ENCODE measurements around the gene ADAMTSL3. TPM values are rescaled to one million over a fixed set of nuclear protein-coding genes. Genes with fewer than 3 reads are reported as not detected.

ADAMTSL3 gene
- polyA plus RNA-seq, 1 donor: 8.0 TPM

GRCh38 chr15:83655237-83655616, 1.3 kb downstream of the ADAMTSL3 start:
- H3K36me3 ChIP-seq (ENCODE audit: control insufficient read depth, insufficient read depth, low read length): no peaks in the 10 kb centered on the region

GRCh38 chr15:83656192-83656591, 2.3 kb downstream of the ADAMTSL3 start:
- H3K4me3 ChIP-seq (ENCODE audit: low read length): no peak overlapping the region
- no peak overlapping the region for H3K27ac ChIP-seq (ENCODE audit: low read length)
- H3K36me3 ChIP-seq (ENCODE audit: control insufficient read depth, insufficient read depth, low read length): no peaks in the 10 kb centered on the region
- peaks cover 3% of the 10 kb centered on the region for H3K9me3 ChIP-seq (ENCODE audit: control insufficient read depth, low read depth, low read length)
- no peak for DNase-seq
- H3K4me1 ChIP-seq (ENCODE audit: control insufficient read depth, insufficient read depth, low read length): no peaks in the 10 kb centered on the region
- H3K27me3 ChIP-seq (ENCODE audit: control insufficient read depth, insufficient read depth, low read length): peaks cover 36% of the 10 kb centered on the region
- no CpG with 5 or more reads among the region's 5 CpGs for WGBS (ENCODE audit: insufficient coverage, low lambda C conversion rate)

More at GRCh38 chr15:83655237-83655616, 1.3 kb downstream of the ADAMTSL3 start:
- DNase-seq: no peak
- Histone ChIP-seq H3K9me3 (ENCODE audit: control insufficient read depth, low read depth, low read length) (peaks cover 3% of the 10 kb centered on the region), H3K27ac (ENCODE audit: low read length) (no peak overlapping the region), H3K4me3 (ENCODE audit: low read length) (peak overlapping the region; percentile 42), H3K4me1 (ENCODE audit: control insufficient read depth, insufficient read depth, low read length) (no peaks in the 10 kb centered on the region), H3K27me3 (ENCODE audit: control insufficient read depth, insufficient read depth, low read length) (peaks cover 36% of the 10 kb centered on the region)
- no CpG with 5 or more reads among the region's 8 CpGs for WGBS (ENCODE audit: insufficient coverage, low lambda C conversion rate)

DNA sequence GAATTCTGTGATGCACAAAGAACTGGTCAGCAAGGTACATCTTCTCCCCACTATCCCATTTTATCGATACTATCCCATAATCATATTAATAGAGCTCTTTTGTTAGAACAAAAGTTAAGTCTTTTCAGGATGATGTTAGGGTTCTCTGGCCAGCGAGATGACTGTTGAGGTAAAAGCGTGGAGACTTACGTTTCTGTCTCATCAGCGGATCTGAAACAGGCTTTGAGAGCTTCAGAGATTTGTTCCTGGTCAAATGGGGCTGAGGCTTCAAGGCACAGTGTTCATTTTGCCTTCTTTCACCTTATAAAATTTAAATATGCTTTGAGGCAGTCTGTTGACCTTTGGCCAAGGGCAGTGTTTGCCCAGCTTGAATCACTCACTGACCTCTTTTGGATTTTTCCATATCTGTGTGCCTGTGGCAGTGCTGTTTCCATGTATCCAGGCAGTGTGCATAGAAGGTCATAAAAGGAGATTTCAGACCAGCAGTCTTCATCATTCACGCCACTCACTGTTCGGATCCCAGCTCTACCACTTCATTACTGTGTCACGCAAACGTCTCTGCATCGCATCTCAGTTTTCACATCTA, 3.1 kb downstream of the ADAMTSL3 start:
- Histone ChIP-seq H3K4me3 (ENCODE audit: low read length) (no peak overlapping the region), H3K36me3 (ENCODE audit: control insufficient read depth, insufficient read depth, low read length) (no peaks in the 10 kb centered on the region), H3K27ac (ENCODE audit: low read length) (no peak overlapping the region), H3K9me3 (ENCODE audit: control insufficient read depth, low read depth, low read length) (peaks cover 3% of the 10 kb centered on the region), H3K4me1 (ENCODE audit: control insufficient read depth, insufficient read depth, low read length) (no peaks in the 10 kb centered on the region), H3K27me3 (ENCODE audit: control insufficient read depth, insufficient read depth, low read length) (peaks cover 35% of the 10 kb centered on the region)
- no peak for DNase-seq
- WGBS (ENCODE audit: insufficient coverage, low lambda C conversion rate): 100% methylated on average over 1 of the region's 10 CpGs

- no peak overlapping the region for H3K27ac ChIP-seq (ENCODE audit: low read length)
- no peaks in the 10 kb centered on the region for H3K36me3 ChIP-seq (ENCODE audit: control insufficient read depth, insufficient read depth, low read length)
- H3K9me3 ChIP-seq (ENCODE audit: control insufficient read depth, low read depth, low read length): peaks cover 3% of the 10 kb centered on the region
- H3K27me3 ChIP-seq (ENCODE audit: control insufficient read depth, insufficient read depth, low read length): peaks cover 30% of the 10 kb centered on the region
- WGBS (ENCODE audit: insufficient coverage, low lambda C conversion rate): no CpG with 5 or more reads among the region's 4 CpGs
- H3K4me1 ChIP-seq (ENCODE audit: control insufficient read depth, insufficient read depth, low read length): no peaks in the 10 kb centered on the region
- DNase-seq: no peak
- H3K4me3 ChIP-seq (ENCODE audit: low read length): no peak overlapping the region
Observed at GRCh38 chr15:83657549-83657948, 3.6 kb downstream of the ADAMTSL3 start.

DNA sequence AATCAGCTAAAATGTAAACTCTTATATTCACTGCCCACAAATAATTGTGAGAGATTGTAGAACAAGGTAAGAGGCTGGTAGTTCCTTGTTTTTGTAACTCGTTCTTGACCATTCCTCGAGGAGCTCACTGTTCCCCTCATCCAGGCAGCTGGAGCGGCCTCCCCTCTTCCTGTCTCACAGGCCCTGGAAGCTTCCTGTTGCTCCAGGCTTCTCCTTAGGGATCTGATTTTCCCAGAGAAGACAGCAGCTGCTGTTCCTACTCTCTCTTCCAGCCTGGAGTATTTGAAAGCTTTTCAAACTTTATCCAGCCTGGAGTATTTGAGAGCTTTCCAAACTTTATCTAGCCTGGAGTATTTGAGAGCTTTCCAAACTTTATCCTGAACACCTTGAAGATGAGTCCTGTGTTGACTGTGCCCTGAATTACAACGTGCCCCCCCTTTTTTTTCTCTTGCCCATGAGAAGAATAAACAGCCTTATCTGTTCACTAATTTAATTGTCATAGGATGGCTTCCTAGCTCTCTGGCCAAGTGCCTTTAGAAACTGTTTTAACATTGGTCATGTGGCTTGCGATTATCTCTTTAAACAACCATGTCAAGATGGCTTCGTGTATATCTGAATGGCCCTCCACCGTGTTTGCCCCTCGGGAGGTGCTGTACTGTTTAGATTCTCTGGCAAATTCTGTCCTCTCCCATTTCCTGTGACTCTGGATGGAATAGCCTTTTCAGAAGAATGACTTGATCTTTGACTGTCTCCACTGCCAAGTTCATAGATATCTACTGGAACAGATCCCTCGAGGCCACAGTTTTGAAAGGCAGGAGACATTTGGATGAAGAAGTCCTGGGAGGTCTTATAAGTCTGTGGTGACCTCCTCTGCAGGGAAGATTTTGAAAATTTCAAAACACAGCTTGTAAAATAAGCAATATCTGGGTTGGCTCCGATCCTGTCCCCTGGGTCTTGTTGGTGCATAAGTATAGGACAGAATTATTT, 4.8 kb downstream of the ADAMTSL3 start:
- no peaks in the 10 kb centered on the region for H3K4me1 ChIP-seq (ENCODE audit: control insufficient read depth, insufficient read depth, low read length)
- WGBS (ENCODE audit: insufficient coverage, low lambda C conversion rate): 20% methylated on average over 1 of the region's 10 CpGs
- peaks cover 3% of the 10 kb centered on the region for H3K9me3 ChIP-seq (ENCODE audit: control insufficient read depth, low read depth, low read length)
- H3K27me3 ChIP-seq (ENCODE audit: control insufficient read depth, insufficient read depth, low read length): peaks cover 22% of the 10 kb centered on the region
- H3K27ac ChIP-seq (ENCODE audit: low read length): no peak overlapping the region
- no peak overlapping the region for H3K4me3 ChIP-seq (ENCODE audit: low read length)
- no peak for DNase-seq
- no peaks in the 10 kb centered on the region for H3K36me3 ChIP-seq (ENCODE audit: control insufficient read depth, insufficient read depth, low read length)

- DNase-seq: no peak
- Histone ChIP-seq H3K27ac (ENCODE audit: low read length) (no peak overlapping the region), H3K4me3 (ENCODE audit: low read length) (no peak overlapping the region), H3K4me1 (ENCODE audit: control insufficient read depth, insufficient read depth, low read length) (no peaks in the 10 kb centered on the region), H3K9me3 (ENCODE audit: control insufficient read depth, low read depth, low read length) (peaks cover 3% of the 10 kb centered on the region), H3K27me3 (ENCODE audit: control insufficient read depth, insufficient read depth, low read length) (peaks cover 17% of the 10 kb centered on the region), H3K36me3 (ENCODE audit: control insufficient read depth, insufficient read depth, low read length) (no peaks in the 10 kb centered on the region)
- no CpG with 5 or more reads among the region's 1 CpG for WGBS (ENCODE audit: insufficient coverage, low lambda C conversion rate)
Observed at GRCh38 chr15:83659417-83659812, 5.5 kb downstream of the ADAMTSL3 start.

GRCh38 chr15:83665480-83665879, 11.6 kb downstream of the ADAMTSL3 start:
- DNase-seq: no peak
- no peaks in the 10 kb centered on the region for H3K36me3 ChIP-seq (ENCODE audit: control insufficient read depth, insufficient read depth, low read length)
- H3K4me1 ChIP-seq (ENCODE audit: control insufficient read depth, insufficient read depth, low read length): no peaks in the 10 kb centered on the region
- H3K27ac ChIP-seq (ENCODE audit: low read length): no peak overlapping the region
- no peaks in the 10 kb centered on the region for H3K9me3 ChIP-seq (ENCODE audit: control insufficient read depth, low read depth, low read length)
- no peaks in the 10 kb centered on the region for H3K27me3 ChIP-seq (ENCODE audit: control insufficient read depth, insufficient read depth, low read length)
- whole genome bisulfite sequencing (ENCODE audit: insufficient coverage, low lambda C conversion rate): 70% methylated on average over 1 of the region's 3 CpGs
- H3K4me3 ChIP-seq (ENCODE audit: low read length): no peak overlapping the region

GRCh38 chr15:83670672-83671229, 16.8 kb downstream of the ADAMTSL3 start:
- no peak overlapping the region for H3K4me3 ChIP-seq (ENCODE audit: low read length)
- no peaks in the 10 kb centered on the region for H3K36me3 ChIP-seq (ENCODE audit: control insufficient read depth, insufficient read depth, low read length)
- no peak overlapping the region for H3K27ac ChIP-seq (ENCODE audit: low read length)
- no peaks in the 10 kb centered on the region for H3K4me1 ChIP-seq (ENCODE audit: control insufficient read depth, insufficient read depth, low read length)
- no peaks in the 10 kb centered on the region for H3K27me3 ChIP-seq (ENCODE audit: control insufficient read depth, insufficient read depth, low read length)
- 100% methylated on average over 1 of the region's 1 CpG for WGBS (ENCODE audit: insufficient coverage, low lambda C conversion rate)
- no peak for DNase-seq
- no peaks in the 10 kb centered on the region for H3K9me3 ChIP-seq (ENCODE audit: control insufficient read depth, low read depth, low read length)

DNA sequence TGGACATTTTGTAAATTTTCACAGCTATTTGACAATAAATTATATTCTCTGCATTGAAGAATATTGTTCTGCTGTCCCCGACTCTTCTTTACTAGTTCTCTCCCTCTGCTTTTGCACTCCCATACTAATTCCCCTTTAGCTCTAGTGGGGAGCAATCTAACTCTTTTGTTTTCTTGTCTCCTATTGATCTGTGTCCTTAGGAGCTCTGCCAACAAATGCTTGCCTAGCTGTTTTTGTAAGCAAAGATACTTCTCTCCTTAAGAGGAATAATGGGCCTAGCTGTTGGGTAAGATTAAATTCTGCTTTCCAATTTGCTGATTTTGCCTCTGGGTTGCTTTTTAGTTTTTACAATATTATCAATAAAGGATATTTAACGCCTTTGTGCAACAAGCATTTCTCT, 17.7 kb downstream of the ADAMTSL3 start:
- no peaks in the 10 kb centered on the region for H3K9me3 ChIP-seq (ENCODE audit: control insufficient read depth, low read depth, low read length)
- no peak for DNase-seq
- 87% methylated on average over 2 of the region's 2 CpGs for WGBS (ENCODE audit: insufficient coverage, low lambda C conversion rate)
- H3K36me3 ChIP-seq (ENCODE audit: control insufficient read depth, insufficient read depth, low read length): no peaks in the 10 kb centered on the region
- no peaks in the 10 kb centered on the region for H3K27me3 ChIP-seq (ENCODE audit: control insufficient read depth, insufficient read depth, low read length)
- no peaks in the 10 kb centered on the region for H3K4me1 ChIP-seq (ENCODE audit: control insufficient read depth, insufficient read depth, low read length)
- no peak overlapping the region for H3K27ac ChIP-seq (ENCODE audit: low read length)
- no peak overlapping the region for H3K4me3 ChIP-seq (ENCODE audit: low read length)

DNA sequence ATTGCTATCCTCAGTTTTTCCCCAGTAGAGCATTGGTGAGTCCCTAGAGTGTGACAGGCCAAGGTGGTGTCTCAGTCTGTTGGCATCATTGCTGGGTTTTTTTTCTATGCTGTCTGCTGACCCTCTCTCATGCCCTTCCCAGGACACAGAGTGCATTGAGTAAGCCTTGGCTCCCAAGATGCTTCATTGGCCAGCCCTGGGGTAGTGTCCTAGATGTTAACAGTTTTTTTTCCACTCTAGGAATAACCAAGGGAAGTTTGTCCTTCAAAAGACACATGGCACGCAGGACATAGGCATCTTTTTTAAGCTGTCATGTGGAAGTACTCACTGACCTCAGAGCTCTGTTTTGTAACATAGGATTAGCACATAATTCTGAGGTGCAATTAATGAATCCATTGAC, 19.5 kb downstream of the ADAMTSL3 start:
- Histone ChIP-seq H3K36me3 (ENCODE audit: control insufficient read depth, insufficient read depth, low read length) (no peaks in the 10 kb centered on the region), H3K27me3 (ENCODE audit: control insufficient read depth, insufficient read depth, low read length) (no peaks in the 10 kb centered on the region), H3K4me3 (ENCODE audit: low read length) (no peak overlapping the region), H3K4me1 (ENCODE audit: control insufficient read depth, insufficient read depth, low read length) (no peaks in the 10 kb centered on the region), H3K27ac (ENCODE audit: low read length) (no peak overlapping the region), H3K9me3 (ENCODE audit: control insufficient read depth, low read depth, low read length) (no peaks in the 10 kb centered on the region)
- no peak for DNase-seq
- 60% methylated on average over 1 of the region's 1 CpG for WGBS (ENCODE audit: insufficient coverage, low lambda C conversion rate)
